ENCODE results near the gene ERGIC2. TPM values are rescaled to one million over a fixed set of nuclear protein-coding genes. Genes with fewer than 3 reads are reported as not detected.
"Not testable (repeated sequence)": the region's sequence is repeated elsewhere in the genome, so short reads cannot be mapped to it uniquely, and the experiment has no call there.

ERGIC2 gene
- total RNA-seq, 1 experiment from 2014 or later = 92.8 TPM

GRCh38 chr12:29304388-29304787 is 76.6 kb downstream of the ERGIC2 start:
- DNase-seq (ENCODE audit: low read depth) = no peak

GRCh38 chr12:29301114-29301513 is 79.9 kb downstream of the ERGIC2 start:
- no peak for DNase-seq (ENCODE audit: low read depth)

GRCh38 chr12:29299633-29300032 is 81.3 kb downstream of the ERGIC2 start:
- DNase-seq (ENCODE audit: low read depth) = no peak

- DNase-seq (ENCODE audit: low read depth) = no peak
These were observed 89.7 kb downstream of the ERGIC2 start for GRCh38 chr12:29291226-29291625.

- not testable (repeated sequence) for DNase-seq (ENCODE audit: low read depth)
These were observed 90.5 kb downstream of the ERGIC2 start for GRCh38 chr12:29290475-29290874.

- DNase-seq (ENCODE audit: low read depth) = no peak
These were observed 92.9 kb downstream of the ERGIC2 start for GRCh38 chr12:29288031-29288430.

GRCh38 chr12:29287622-29288021 is 93.3 kb downstream of the ERGIC2 start:
- DNase-seq (ENCODE audit: low read depth) = no peak

Other genes with a start within 250 kb of the ERGIC2 start
- 10.1 and 12.4 TPM in 2 replicates for gene FAR2, start 231.9 kb downstream of the ERGIC2 start, total RNA-seq (2014; rRNA removed; shearing (Covaris generic))
- gene OVCH1, start 116.5 kb upstream of the ERGIC2 start, total RNA-seq (2014; rRNA removed; shearing (Covaris generic)) = not detected in 2 replicates